GM04503 (cell line): ENCODE data around the gene PLEKHA4.

Experiments
- DNase-seq: peaks from one replicate; pipeline ENCODE4 v3.0.0-alpha.2; 2012; ENCODE audit warnings: low read depth

The PLEKHA4 gene

GRCh38 chr19:48826606-48827020 is 41.8 kb downstream of the PLEKHA4 start:
- DNase-seq, result no peak

DNA sequence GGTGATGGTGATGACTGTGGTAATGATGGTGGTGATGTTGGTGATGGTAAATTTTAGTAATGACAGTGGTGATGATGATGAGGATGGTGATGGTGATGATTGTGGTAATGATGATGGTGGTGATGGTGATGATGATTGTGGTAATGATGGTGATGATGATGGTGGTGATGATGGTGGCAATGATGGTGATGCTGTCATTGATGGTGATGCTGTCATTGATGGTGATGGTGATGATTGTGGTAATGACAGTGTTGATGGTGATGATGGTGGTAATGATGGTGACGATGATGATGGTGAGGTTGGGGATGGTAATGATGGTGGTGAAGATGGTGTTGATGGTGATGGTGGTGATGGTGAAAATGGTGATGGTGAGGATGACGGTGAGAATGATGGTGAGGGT is 45.9 kb downstream of the PLEKHA4 start:
- no peak for DNase-seq

DNA sequence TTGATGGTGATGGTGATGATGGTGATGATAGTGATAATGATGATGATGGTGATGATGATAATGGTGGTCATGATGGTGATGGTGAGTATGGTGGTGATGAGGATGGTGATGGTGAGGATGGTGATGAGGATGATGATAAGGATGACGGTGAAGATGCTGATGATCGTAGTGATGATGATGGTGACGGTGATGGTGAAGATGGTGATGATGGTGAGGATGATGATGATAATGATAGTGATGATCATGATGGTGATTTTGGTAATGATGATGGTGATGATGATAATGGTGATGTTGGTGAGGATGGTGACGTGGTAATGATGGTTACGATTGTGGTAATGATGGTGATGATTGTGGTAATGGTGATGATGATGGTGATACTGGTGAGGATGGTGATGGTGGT is 46.8 kb downstream of the PLEKHA4 start:
- no peak for DNase-seq

GRCh38 chr19:48819366-48819816 is 49.0 kb downstream of the PLEKHA4 start:
- DNase-seq, result peak; percentile 92

- DNase-seq, result no peak
Observed at GRCh38 chr19:48818234-48818820, 50.1 kb downstream of the PLEKHA4 start.

DNA sequence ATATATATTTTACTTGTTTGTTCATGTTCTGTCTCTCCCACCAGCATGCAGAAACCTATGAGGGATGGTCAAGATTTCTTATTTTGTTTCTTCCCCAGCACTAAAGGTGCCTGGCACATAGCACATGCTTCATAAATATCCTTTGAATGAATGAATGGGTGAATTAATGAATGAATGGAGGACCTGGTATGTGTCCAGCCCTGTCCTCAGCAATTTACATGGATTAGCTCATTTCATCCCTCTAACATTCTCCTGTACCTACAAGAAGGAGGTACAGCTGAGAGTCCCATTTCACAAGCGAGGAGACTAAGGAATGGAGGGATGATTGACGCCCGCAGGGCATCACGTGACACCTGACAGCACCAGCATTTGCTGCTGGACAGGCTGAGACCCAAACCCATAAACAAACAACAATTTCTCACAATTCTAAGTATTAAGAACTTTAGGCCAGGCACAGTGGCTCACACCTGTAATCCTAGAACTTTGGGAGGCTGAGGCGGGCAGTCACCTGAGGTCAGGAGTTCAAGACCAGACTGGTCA is 50.8 kb downstream of the PLEKHA4 start:
- DNase-seq, result no peak

DNA sequence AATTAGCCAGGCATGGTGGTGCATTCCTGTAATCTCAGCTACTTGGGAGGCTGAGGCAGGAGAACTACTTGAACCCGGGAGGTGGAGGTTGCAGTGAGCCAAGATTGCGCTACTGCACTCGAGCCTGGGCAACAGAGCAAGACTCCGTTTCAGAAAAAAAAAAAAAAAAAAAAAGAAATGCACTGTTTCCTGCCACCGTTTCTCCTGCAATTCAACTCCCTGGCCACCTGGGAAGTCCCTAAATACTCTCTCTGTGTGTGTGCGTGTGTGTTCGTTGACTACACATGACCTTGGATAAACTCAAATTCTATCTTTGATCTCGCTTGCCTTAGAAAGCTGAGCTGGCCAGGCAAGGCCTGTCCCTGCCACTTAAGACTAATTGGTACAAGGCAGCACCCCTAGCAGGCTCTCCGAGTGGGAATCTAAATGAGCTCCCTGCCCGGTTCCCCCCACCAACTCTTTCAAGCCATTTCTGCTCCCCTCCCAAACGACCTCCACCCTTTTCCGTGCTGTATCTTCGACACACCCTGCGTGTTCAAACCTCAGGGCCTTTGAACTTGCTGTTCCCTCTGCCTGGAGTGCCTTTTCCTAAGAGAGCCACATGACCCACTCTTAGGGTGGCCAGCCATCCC is 52.4 kb downstream of the PLEKHA4 start:
- no peak for DNase-seq

DNA sequence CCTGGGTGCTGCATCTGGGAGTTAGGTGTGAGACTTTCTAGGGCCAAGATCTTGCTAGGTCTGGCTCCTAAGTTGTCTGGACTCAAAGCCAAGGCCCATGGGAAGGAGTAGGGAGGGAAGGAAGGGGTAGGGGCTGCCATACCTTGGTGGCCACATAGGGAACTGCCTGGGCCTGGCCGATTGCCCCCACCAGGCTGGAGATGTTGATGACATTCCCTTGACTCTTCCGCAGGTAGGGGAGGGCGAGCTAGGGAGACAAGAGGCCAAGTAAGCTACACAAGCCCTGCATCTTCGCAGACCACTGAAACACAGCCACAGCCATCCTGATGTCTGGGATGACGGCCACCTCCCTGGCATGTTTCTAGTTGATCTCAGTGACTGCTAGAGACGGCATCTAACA is 53.5 kb downstream of the PLEKHA4 start:
- DNase-seq, result no peak

DNA sequence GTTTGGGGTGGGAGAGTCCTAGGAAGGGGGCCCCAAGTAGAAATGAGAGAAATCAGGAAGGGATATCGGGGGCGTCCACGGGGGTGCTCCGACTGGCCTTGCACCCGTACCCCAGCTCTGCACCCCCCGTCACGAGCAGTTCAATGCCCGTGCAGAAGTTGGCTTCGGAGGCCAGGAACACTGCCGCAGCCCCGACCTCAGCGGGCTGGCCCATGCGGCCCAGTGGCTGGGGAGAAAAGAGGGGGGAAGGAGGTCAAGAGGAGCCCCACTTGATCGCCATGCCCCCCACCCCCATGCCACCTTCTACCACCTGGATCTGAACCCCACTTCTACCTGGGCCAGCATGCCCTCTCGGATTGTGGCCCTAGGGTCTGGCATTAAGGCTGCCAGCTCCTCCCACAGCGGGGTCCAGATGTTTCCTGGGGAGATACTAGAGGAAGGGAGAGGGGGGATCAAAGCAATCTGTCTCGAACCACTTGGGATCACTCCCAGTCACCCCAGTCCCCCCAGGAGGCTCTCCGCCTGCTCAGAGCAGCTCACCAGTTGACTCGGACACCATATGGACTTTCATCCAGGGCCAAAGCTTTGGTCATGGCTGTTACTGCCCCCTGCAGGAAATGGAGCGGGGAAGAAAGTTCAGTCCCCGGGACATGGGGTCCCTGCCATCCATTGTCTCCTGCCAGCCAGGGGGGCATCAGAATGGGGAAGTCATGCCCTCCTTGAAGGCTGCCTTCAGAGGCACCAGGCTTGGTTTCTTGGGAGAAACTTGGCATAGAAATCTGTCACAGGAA is 55.1 kb downstream of the PLEKHA4 start:
- DNase-seq, result no peak

- no peak for DNase-seq
Observed at GRCh38 chr19:48812094-48812929, 56.1 kb downstream of the PLEKHA4 start.

GRCh38 chr19:48810151-48810550 is 58.3 kb downstream of the PLEKHA4 start:
- DNase-seq, result no peak

GRCh38 chr19:48807590-48808308 is 60.7 kb downstream of the PLEKHA4 start:
- DNase-seq, result no peak

GRCh38 chr19:48806818-48807589 is 61.4 kb downstream of the PLEKHA4 start:
- no peak for DNase-seq

- no peak for DNase-seq
Observed at GRCh38 chr19:48806518-48806817, 61.9 kb downstream of the PLEKHA4 start.

DNA sequence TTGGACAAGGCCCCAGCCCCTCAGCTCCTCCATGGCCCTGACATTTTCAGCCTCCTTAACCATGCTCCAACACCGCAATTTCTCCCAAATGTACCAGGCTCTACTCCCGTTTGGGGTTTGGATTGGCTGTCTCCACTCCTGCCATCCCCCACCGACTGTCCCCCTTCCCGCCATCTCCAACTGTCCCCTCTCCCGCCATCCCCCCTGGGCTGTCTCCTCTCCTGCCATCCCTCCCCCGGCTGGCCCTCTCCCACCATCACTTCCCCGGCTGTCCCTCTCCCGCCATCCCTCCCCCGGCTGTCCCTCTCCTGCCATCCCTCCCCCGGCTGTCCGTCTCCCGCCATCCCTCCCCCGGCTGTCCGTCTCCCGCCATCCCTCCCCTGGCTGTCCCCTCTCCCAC is 63.0 kb downstream of the PLEKHA4 start:
- no peak for DNase-seq

DNA sequence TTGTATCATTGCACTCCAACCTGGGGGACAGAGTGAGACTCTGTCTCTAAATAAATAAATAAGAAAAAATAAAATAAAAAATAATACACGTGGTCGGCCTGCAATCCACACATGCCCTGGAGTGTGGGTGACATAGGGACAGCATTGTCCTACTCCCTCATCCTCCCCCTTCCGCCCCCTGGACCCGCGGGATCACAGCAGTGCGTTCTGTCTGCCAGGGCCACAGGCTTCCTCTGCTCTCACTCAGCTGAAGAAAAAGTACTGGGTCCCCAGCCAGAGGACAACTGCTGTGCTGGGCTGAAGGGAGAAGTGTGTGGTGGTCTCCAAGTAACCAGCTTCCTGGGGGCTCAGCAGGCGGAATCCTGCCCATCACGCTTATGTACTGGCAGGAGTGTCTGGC is 63.9 kb downstream of the PLEKHA4 start:
- no peak for DNase-seq

DNA sequence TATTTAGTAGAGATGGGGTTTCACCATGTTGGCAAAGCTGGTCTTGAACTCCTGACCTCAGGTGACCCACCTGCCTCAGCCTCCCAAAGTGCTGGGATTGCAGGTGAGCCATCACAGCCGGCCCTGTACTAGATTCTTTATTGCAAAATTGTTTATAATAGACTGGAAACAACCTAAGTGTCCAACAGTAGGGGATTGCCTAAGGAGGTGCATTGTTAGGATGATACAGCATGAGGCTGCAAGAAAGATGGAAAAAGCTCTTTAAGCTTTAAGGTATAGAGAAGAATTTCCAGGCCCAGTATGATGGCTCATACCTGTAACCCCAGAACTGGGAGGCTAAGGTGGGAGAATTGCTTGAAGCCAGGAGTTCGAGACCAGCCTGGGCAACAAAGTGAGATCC is 65.8 kb downstream of the PLEKHA4 start:
- no peak for DNase-seq

- DNase-seq, result no peak
Observed at GRCh38 chr19:48799358-48800300, 68.8 kb downstream of the PLEKHA4 start.

DNA sequence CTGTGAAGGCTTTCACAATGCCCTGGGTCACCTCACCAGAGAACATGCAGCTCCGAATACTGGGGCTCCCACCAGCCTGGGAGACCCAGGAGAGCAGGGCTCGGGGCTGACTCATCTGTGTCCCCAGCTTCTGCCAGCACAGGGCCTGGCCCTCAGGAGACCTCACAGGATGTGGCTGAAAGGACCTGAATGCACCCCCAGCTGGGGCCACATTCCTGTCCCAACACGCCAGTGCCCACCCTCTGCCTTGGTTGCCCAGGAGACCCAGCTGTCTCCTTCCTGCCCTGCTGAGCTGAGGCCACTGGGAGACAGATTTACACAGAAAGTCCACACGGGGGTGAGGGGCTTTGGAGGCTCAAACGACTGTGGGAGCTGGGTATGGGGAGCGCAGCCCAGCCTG is 69.5 kb downstream of the PLEKHA4 start:
- no peak for DNase-seq

GRCh38 chr19:48797103-48797502 is 71.3 kb downstream of the PLEKHA4 start:
- no peak for DNase-seq
